Glomerular endothelial cell (primary cell): Measurements from ENCODE around the gene CFB. TPM values are rescaled to one million over a fixed set of nuclear protein-coding genes. Genes with fewer than 3 reads are reported as not detected.
"Not testable (repeated sequence)": the region's sequence is repeated elsewhere in the genome, so short reads cannot be mapped to it uniquely, and the experiment has no call there.

Experiments
- DNase-seq: peaks from one replicate; pipeline ENCODE4 v3.0.0-alpha.2; 2011; ENCODE audit warnings: low read depth, low spot score; ENCODE audit errors: extremely low read depth
- total RNA-seq: library from RNA; depleted of rRNA; stranded (reverse); fragments of >200 nt; gene quantifications from 2 replicates; pipeline ENCODE4 v1.2.3, GENCODE V29; 2015

CFB gene
- total RNA-seq, 1 donor from 2014 or later = 2.3 TPM

- no peak for DNase-seq
Observed at GRCh38 chr6:31911826-31912585, 33.9 kb upstream of the CFB start.

- DNase-seq = no peak
Observed at GRCh38 chr6:31915351-31915750, 30.5 kb upstream of the CFB start.

GRCh38 chr6:31915756-31916155, 30.1 kb upstream of the CFB start:
- no peak for DNase-seq

GRCh38 chr6:31918069-31918720, 27.7 kb upstream of the CFB start:
- no peak for DNase-seq

GRCh38 chr6:31919624-31920303, 26.1 kb upstream of the CFB start:
- DNase-seq = no peak

GRCh38 chr6:31920811-31921210, 25.1 kb upstream of the CFB start:
- no peak for DNase-seq

- DNase-seq = no peak
Observed at GRCh38 chr6:31922942-31923341, 23.0 kb upstream of the CFB start.

- DNase-seq = no peak
Observed at GRCh38 chr6:31927242-31927862, 18.5 kb upstream of the CFB start, which contains the start of gene C2. TSS of gene C2 (plus strand) at chr6:31927717. CDS start at chr6:31927753, 36 bp downstream.

- no peak for DNase-seq
Observed at GRCh38 chr6:31927863-31928671, 17.8 kb upstream of the CFB start.

- DNase-seq = no peak
Observed at GRCh38 chr6:31928672-31928939, 17.3 kb upstream of the CFB start.

- DNase-seq = no peak
Observed at GRCh38 chr6:31930962-31931361, 14.9 kb upstream of the CFB start.

GRCh38 chr6:31932137-31932536, 13.8 kb upstream of the CFB start:
- not testable (repeated sequence) for DNase-seq

- DNase-seq = no peak
Observed at GRCh38 chr6:31933537-31933936, 12.4 kb upstream of the CFB start.

GRCh38 chr6:31935021-31935420, 10.9 kb upstream of the CFB start:
- no peak for DNase-seq

- no peak for DNase-seq
Observed at GRCh38 chr6:31935823-31936222, 10.1 kb upstream of the CFB start.

- DNase-seq = no peak
Observed at GRCh38 chr6:31940256-31940664, 5.6 kb upstream of the CFB start.

GRCh38 chr6:31943742-31944141, 2.2 kb upstream of the CFB start:
- no peak for DNase-seq

- no peak for DNase-seq
Observed at GRCh38 chr6:31945154-31945506, 765 bp upstream of the CFB start.

GRCh38 chr6:31946370-31946885, 533 bp downstream of the CFB start:
- no peak for DNase-seq

- DNase-seq = no peak
Observed at GRCh38 chr6:31947070-31947675, 1.3 kb downstream of the CFB start.
